Colonic mucosa (tissue), 4 donors: ENCODE data around the gene USP46. TPM values are rescaled to one million over a fixed set of nuclear protein-coding genes. Genes with fewer than 3 reads are reported as not detected.
A peak's percentile ranks its signal among the peaks of the same experiment; 100 is the strongest.

Experiments
- DNase-seq: peaks from one replicate; pipeline ENCODE4 v3.0.0-alpha.2; 2020
- H3K27ac ChIP-seq: fragments of 200-600 bp; one replicate; pipeline ENCODE4 v1.8.0; 2021
- H3K27me3 ChIP-seq: fragments of 200-600 bp; one replicate; pipeline ENCODE4 v1.8.0; 2021
- H3K36me3 ChIP-seq: fragments of 200-600 bp; one replicate; pipeline ENCODE4 v1.8.0; 2021
- H3K4me1 ChIP-seq: fragments of 200-600 bp; one replicate; pipeline ENCODE4 v1.8.0; 2021; ENCODE audit warnings: mild to moderate bottlenecking
- H3K4me3 ChIP-seq: fragments of 200-600 bp; one replicate; pipeline ENCODE4 v1.8.0; 2021
- H3K9ac ChIP-seq, 2 donors: one replicate each; pipeline ENCODE4 v1.7.0; 2013; ENCODE audit warnings: control low read depth in 2 of 2, low read depth in 2 of 2, low read length in 2 of 2
- H3K9me3 ChIP-seq: fragments of 200-600 bp; one replicate; pipeline ENCODE4 v1.8.0; 2021
- CTCF ChIP-seq: fragments of 200-600 bp; IDR thresholded peaks from one replicate; pipeline ENCODE4 v1.8.0; 2022; ENCODE audit warnings: antibody characterized with exemption, mild to moderate bottlenecking
- intact Hi-C: fragments of 100-400 bp; cut with DNase I; formaldehyde crosslinking; loops from one replicate; pipeline ENCODE4 v1.14.1; 2022
- total RNA-seq, 2 donors: library from RNA; stranded (reverse); fragmentation: NEBNext Ultra II Directional in 1 of 2; extraction: Animal tissue kit (Norgen Biotek cat#: 25700) in 1 of 2; gene quantifications; one replicate each; pipeline ENCODE4 v1.2.1, GENCODE V29; 2021
- donor health status: healthy.
- donor health status: DM: no; HTN: no; CAD: no.
- donor health status: DM: no; HTN: no; CAD: no.

The USP46 gene
- total RNA-seq, 2 donors from 2014 or later: 10.0 to 15.0 TPM

- no peak for DNase-seq
- Histone ChIP-seq H3K9ac (no peak overlapping the region), H3K27ac (no peak overlapping the region), H3K4me1 (no peaks in the 10 kb centered on the region), H3K9me3 (no peaks in the 10 kb centered on the region), H3K4me3 (no peak overlapping the region), H3K36me3 (no peaks in the 10 kb centered on the region), H3K27me3 (no peaks in the 10 kb centered on the region)
- no peak for TF ChIP-seq CTCF
- intact Hi-C loops: loop anchor here (5.0 to 10.0 kb wide), 2 partner anchors 121 to 1688 kb away; no protein-coding TSS in a partner anchor
Observed at GRCh38 chr4:52546449-52546848, 112.7 kb downstream of the USP46 start.

GRCh38 chr4:52545099-52546069 is 113.7 kb downstream of the USP46 start:
- no peaks in the 10 kb centered on the region for H3K4me1 ChIP-seq
- peak; percentile 75 for DNase-seq
- no peak overlapping the region for H3K4me3 ChIP-seq
- no peak overlapping the region for H3K9ac ChIP-seq
- intact Hi-C loops: loop anchor here (2.0 to 10.0 kb wide), 3 partner anchors 122 to 1689 kb away; no protein-coding TSS in a partner anchor
- no peaks in the 10 kb centered on the region for H3K36me3 ChIP-seq
- H3K27me3 ChIP-seq: no peaks in the 10 kb centered on the region
- TF ChIP-seq CTCF: peak; percentile 88
- H3K9me3 ChIP-seq: no peaks in the 10 kb centered on the region
- no peak overlapping the region for H3K27ac ChIP-seq

Other genes starting within 250 kb of the USP46 start
- gene ERVMER34-1, start 92.1 kb upstream of the USP46 start, total RNA-seq: 1 to 10 TPM in 1 of 2 donors, under 1 TPM in 1; 0.77 to 1.1 TPM
- under 1 TPM in 1 of 2 donors, not detected in 1; 0.35 TPM for gene RASL11B, start 203.0 kb upstream of the USP46 start, total RNA-seq